ENCODE measurements around the gene CREBBP.

CREBBP gene

GRCh38 chr16:3695610-3696369, 184.7 kb downstream of the CREBBP start:
- no peak for TF ChIP-seq CTCF (IDR thresholded peaks at IDR 0.05; ENCODE audit: low read depth, low read length, missing control alignments)
- H3K4me3 ChIP-seq (ENCODE audit: low read depth, low read length), result no peak overlapping the region
- DNase-seq (ENCODE audit: low read depth), result no peak

GRCh38 chr16:3694051-3694450, 186.5 kb downstream of the CREBBP start:
- DNase-seq (ENCODE audit: low read depth), result no peak
- no peak overlapping the region for H3K4me3 ChIP-seq (ENCODE audit: low read depth, low read length)
- TF ChIP-seq CTCF (IDR thresholded peaks at IDR 0.05; ENCODE audit: low read depth, low read length, missing control alignments), result no peak

- no peak overlapping the region for H3K4me3 ChIP-seq (ENCODE audit: low read depth, low read length)
- TF ChIP-seq CTCF (IDR thresholded peaks at IDR 0.05; ENCODE audit: low read depth, low read length, missing control alignments), result no peak
- no peak for DNase-seq (ENCODE audit: low read depth)
Measured at GRCh38 chr16:3691761-3692160, 188.8 kb downstream of the CREBBP start.

- no peak for DNase-seq (ENCODE audit: low read depth)
- H3K4me3 ChIP-seq (ENCODE audit: low read depth, low read length), result no peak overlapping the region
- peak; percentile 18 for TF ChIP-seq CTCF (IDR thresholded peaks at IDR 0.05; ENCODE audit: low read depth, low read length, missing control alignments)
Measured at GRCh38 chr16:3690980-3691720, 189.4 kb downstream of the CREBBP start.

DNA sequence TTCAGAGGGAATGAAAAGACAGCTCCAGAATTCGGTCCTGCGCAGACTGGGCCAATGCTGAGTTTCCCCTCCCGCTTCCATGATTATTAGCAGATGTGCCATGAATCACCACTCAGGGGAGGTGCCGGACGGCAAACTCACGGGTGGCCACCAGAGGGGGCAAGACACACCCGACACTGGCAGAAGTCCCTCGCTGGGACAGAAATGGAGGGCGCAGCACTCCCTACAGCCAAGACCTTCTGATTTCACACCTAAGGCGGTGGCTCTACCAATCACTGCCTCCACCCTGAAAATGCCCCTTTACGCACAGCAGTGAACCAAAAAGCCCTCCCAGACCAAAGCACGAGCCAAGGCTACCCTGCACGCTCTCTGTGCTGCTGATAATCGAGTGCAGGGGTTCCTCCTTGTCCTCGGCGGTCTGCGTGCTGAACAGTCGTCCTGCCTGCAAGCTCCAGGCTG, 190.0 kb downstream of the CREBBP start:
- no peak overlapping the region for H3K4me3 ChIP-seq (ENCODE audit: low read depth, low read length)
- peak; percentile 96 for TF ChIP-seq CTCF (IDR thresholded peaks at IDR 0.05; ENCODE audit: low read depth, low read length, missing control alignments)

DNA sequence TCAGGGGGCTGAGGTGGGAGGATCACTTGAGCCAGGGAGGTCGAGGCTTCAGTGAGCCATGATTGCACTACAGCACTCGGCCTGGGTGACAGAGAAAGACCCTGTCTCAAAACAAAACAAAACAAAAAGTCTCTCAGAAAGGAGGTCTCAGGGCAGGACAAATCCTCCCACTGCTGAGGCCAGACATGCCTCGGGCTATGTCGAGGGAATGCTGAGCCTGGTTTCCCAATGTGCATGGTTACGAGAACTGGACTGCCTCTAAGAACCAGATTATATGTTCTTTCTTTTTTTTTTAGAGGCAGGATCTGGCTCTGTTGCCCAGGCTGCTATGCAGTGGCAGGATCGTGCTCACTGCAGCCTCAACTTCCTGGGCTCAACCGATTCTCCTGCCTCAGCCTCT, 190.8 kb downstream of the CREBBP start:
- H3K4me3 ChIP-seq (ENCODE audit: low read depth, low read length), result no peak overlapping the region
- DNase-seq (ENCODE audit: low read depth), result no peak
- no peak for TF ChIP-seq CTCF (IDR thresholded peaks at IDR 0.05; ENCODE audit: low read depth, low read length, missing control alignments)

More for the DNA sequence above, 190.0 kb downstream of the CREBBP start:
- peak; percentile 39 for DNase-seq (ENCODE audit: low read depth)
